HepG2 (cell line): ENCODE results near the gene NELFB. TPM values are rescaled to one million over a fixed set of nuclear protein-coding genes. Genes with fewer than 3 reads are reported as not detected.

Source experiments
- CTCF ChIP-seq: sonication (generic); formaldehyde crosslinking; IDR thresholded peaks from 2 replicates; pipeline ENCODE4 v1.5.0; 2020; ENCODE audit warnings: mild to moderate bottlenecking, missing genetic modification reagents, moderate library complexity
- DMAP1 ChIP-seq: IDR thresholded peaks from 2 replicates; pipeline ENCODE4 v1.6.1; 2016
- KDM4B ChIP-seq: sonication (generic); formaldehyde crosslinking; IDR thresholded peaks from 2 replicates; pipeline ENCODE4 v1.4.0; 2020; ENCODE audit warnings: missing genetic modification reagents
- MTERF4 ChIP-seq: sonication (generic); formaldehyde crosslinking; IDR thresholded peaks from 2 replicates; pipeline ENCODE4 v1.8.0; 2023; ENCODE audit warnings: mild to moderate bottlenecking, missing genetic modification reagents
- NFE2 ChIP-seq: sonication (generic); formaldehyde crosslinking; IDR thresholded peaks from 2 replicates; pipeline ENCODE4 v1.4.0; 2020; ENCODE audit warnings: missing genetic modification reagents
- RARG ChIP-seq: sonication (generic); formaldehyde crosslinking; IDR thresholded peaks from 2 replicates; pipeline ENCODE4 v1.4.0; 2020; ENCODE audit warnings: low read depth, mild to moderate bottlenecking, missing genetic modification reagents
- SP4 ChIP-seq: sonication (generic); formaldehyde crosslinking; IDR thresholded peaks from 2 replicates; pipeline ENCODE4 v1.8.1; 2023; ENCODE audit warnings: mild to moderate bottlenecking, missing genetic modification reagents
- ZBTB2 ChIP-seq: sonication (generic); formaldehyde crosslinking; IDR thresholded peaks from 2 replicates; pipeline ENCODE4 v1.8.0; 2022; ENCODE audit warnings: low read depth, missing genetic modification reagents
- ZFY ChIP-seq: sonication (generic); formaldehyde crosslinking; IDR thresholded peaks from 2 replicates; pipeline ENCODE4 v1.4.0; 2020; ENCODE audit warnings: missing genetic modification reagents
- ZNF264 ChIP-seq: sonication (generic); formaldehyde crosslinking; IDR thresholded peaks from 2 replicates; pipeline ENCODE4 v1.4.0; 2020; ENCODE audit warnings: missing genetic modification reagents
- ZNF784 ChIP-seq: sonication (generic); formaldehyde crosslinking; IDR thresholded peaks from 2 replicates; pipeline ENCODE4 v1.5.1; 2020; ENCODE audit warnings: missing genetic modification reagents, mild to moderate bottlenecking, borderline replicate concordance
- polyA plus RNA-seq, 8 experiments: library from polyadenylated mRNA; depleted of rRNA in 3 of 8; stranded (reverse) in 7 of 8; unstranded in 1 of 8; fragments of >200 nt; fragmentation: Illumina TruSeq in 4 of 8; extraction: Trizol in 4 of 8; gene quantifications; 2 replicates each; pipeline versions ENCODE4 v1.2.1 to v1.2.3, GENCODE V29; 2011 to 2016; ENCODE audit warnings: low read depth in 4 of 8, missing spikeins in 1 of 8, mixed read lengths in 1 of 8; ENCODE audit not compliant: insufficient read depth in 1 of 8
- total RNA-seq, 5 experiments: library from RNA; depleted of rRNA; stranded (reverse); fragments of >200 nt; fragmentation: Illumina TruSeq; extraction: Trizol; gene quantifications; 2 replicates each; pipeline ENCODE4 v1.2.3, GENCODE V29; 2016; ENCODE audit warnings: low read depth in 1 of 5

NELFB gene
- total and polyA plus RNA-seq, 2 of the 13 experiments (the other 11 are each of a cell fraction or from before 2014, with no cell fraction given) = 26.5 to 45.8 TPM

- TF ChIP-seq ZNF784 = no peak
- no peak for TF ChIP-seq MTERF4 (CRISPR knock-in tag)
- TF ChIP-seq CTCF (CRISPR knock-in tag) = peak; percentile 45; the same call in 1 of the 2 replicates
- TF ChIP-seq NFE2 = no peak
- 0 out of 2 replicates have a peak, but pooled peaks have one; percentile 26 for TF ChIP-seq ZBTB2 (CRISPR knock-in tag)
- TF ChIP-seq SP4 (CRISPR knock-in tag) = 0 out of 2 replicates have a peak, but pooled peaks have one; percentile 27
- TF ChIP-seq ZNF264 (CRISPR knock-in tag) = no peak
- TF ChIP-seq DMAP1 (CRISPR knock-in tag) = 0 out of 2 replicates have a peak, but pooled peaks have one; percentile 3
- no peak for TF ChIP-seq KDM4B
- no peak for TF ChIP-seq RARG
- TF ChIP-seq ZFY (CRISPR knock-in tag) = peak; percentile 30
Observed at GRCh38 chr9:137295238-137295811, 40.2 kb downstream of the NELFB start (continued).
